ENCODE measurements around the gene POLDIP2.

POLDIP2 gene

DNA sequence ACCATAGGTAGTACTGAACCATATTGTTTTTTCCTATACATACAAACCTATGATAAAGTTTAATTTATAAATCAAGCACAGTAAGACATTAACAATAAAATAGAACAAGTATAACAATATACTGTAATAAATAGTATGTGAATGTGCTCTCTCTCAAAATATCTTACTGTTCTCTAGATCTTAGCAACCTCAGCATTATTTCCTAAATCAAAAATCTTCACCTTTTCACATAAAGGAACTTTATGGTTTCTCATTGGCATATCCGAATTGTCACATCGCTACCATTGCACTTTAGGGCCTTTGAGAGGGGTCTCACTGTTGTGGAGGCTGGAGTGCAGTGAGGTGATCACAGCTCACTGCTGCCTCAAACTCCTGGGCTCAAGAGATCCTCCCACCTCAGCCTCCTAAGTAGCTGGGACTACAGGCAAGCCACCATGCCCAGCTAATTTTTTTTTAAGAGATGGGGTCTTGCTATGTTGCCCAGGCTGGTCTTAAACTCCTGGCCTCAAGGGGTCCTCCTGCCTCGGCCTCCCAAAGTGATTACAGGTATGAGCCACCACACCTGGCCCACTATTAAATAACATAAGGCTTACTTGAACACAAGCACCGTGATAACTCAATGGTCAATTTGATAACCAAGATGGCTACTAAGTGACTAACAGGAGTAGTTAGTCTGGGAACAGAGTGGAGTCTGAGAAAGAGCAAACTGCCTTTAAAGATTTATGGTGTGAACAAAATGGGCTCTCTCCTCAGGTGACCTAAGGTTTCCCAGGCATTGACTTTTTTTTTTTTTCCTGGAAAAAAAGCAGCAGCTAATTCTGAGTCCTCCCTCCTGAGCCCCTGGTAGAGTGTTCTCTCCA is 41.3 kb downstream of the POLDIP2 start:
- no peak for DNase-seq

DNA sequence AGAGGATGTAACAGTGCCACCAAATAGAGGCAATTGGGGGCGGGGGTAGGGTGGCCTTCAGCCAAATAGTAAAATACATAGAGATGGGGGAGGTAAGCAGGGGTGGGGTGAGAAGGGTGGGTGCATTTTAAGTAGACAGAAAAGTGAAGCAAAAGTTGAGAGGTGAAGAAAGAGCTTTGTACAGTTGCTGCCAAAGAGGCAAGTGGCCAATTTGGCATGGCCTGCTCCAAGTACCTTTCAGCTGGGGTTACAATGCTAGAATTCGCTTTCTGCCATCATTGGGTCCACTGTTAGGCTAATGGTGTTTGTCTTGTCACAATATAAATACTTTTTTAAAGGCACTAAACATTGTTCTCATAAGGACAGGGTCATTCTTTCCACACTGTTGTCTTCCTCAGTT is 43.5 kb downstream of the POLDIP2 start:
- DNase-seq, result no peak

DNA sequence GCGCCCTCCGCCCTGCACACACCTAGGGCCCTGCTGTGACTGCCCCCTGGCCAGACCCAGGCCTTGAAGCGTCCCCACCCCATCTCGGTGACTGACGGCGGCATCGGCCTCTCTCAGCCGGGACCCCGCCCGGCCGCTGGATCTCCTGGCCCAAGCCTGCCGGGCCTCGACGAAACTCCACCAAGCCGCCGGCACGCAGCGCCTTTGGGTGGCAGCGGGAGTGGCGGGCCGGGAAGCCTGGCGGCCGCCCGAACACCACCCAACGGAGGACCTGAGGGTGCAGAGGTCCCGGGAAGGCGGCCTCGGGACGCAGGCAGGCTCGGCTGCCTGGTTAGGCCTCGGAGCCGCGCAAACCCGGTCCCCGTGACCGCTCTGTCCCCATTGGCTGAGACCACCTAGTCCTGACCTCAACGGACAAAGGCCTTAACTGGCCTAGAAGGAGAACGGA is 50.3 kb downstream of the POLDIP2 start:
- DNase-seq, result no peak

DNA sequence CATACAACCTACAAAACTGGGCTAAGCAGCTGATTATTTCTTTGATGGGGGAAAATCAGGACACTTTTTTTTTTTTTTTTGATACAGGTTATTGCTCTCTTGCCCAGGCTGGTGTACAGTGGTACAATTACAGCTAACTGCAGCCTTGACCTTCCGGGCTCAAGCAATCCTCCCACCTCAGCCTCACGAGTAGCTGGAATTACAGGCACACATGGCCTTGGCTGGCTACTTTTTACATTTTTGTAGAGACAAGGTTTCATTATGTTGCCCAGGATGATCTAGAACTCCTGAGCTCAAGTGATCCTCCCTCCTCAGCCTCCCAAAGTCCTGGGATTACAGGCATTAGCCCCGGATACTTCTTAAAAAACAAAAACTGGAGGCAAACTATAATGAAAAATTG is 58.9 kb downstream of the POLDIP2 start:
- DNase-seq, result no peak
